A673 (cell line): ENCODE results near the gene SGSM1. TPM values are rescaled to one million over a fixed set of nuclear protein-coding genes. Genes with fewer than 3 reads are reported as not detected.
"Not testable (repeated sequence)": the region's sequence is repeated elsewhere in the genome, so short reads cannot be mapped to it uniquely, and the experiment has no call there.

Source experiments
- BruUV-seq: library from RNA; stranded (reverse); fragments of 400-500 nt; replicated peaks from 2 replicates; lab custom pipeline; 2021; lab: Mats Ljungman, UMichigan
- CTCF ChIA-PET: fragments of 300-600 bp; sonication (Branson Sonifier 250); formaldehyde crosslinking; loops from one replicate; lab custom pipeline; 2022; ENCODE audit warnings: antibody characterized with exemption; lab: Charles Lee
- POLR2A ChIA-PET: fragments of 300-600 bp; sonication (Branson Sonifier 250); formaldehyde crosslinking; loops from one replicate; lab custom pipeline; 2022; ENCODE audit warnings: antibody characterized with exemption; ENCODE audit not compliant: low non-redundant PET; lab: Charles Lee
- DNase-seq: peaks from one replicate; pipeline ENCODE4 v3.0.0-alpha.2; 2015; ENCODE audit warnings: low spot score
- H3K27ac ChIP-seq: fragments of 200-600 bp; sonication (generic); 2 replicates; pipeline ENCODE4 v1.5.1; 2016; ENCODE audit warnings: mixed run types, low read depth, mild to moderate bottlenecking, mixed read lengths, antibody characterized with exemption, low read length; ENCODE audit not compliant: poor library complexity, severe bottlenecking
- H3K27me3 ChIP-seq: fragments of 200-600 bp; sonication (generic); replicated peaks from 2 replicates; pipeline ENCODE4 v1.6.1; 2017; ENCODE audit warnings: mixed run types, low read depth, mild to moderate bottlenecking, mixed read lengths, antibody characterized with exemption, low read length; ENCODE audit not compliant: insufficient read depth, poor library complexity
- H3K36me3 ChIP-seq: fragments of 200-600 bp; sonication (generic); 2 replicates; pipeline ENCODE4 v1.6.1; 2016; ENCODE audit warnings: mixed run types, mild to moderate bottlenecking, mixed read lengths, antibody characterized with exemption, low read length; ENCODE audit not compliant: insufficient read depth, poor library complexity, severe bottlenecking
- H3K4me1 ChIP-seq: fragments of 200-600 bp; sonication (generic); 2 replicates; pipeline ENCODE4 v1.6.1; 2017; ENCODE audit warnings: mixed run types, mild to moderate bottlenecking, mixed read lengths, antibody characterized with exemption, low read length; ENCODE audit not compliant: insufficient read depth, poor library complexity, severe bottlenecking
- H3K4me3 ChIP-seq: fragments of 200-600 bp; sonication (generic); 2 replicates; pipeline ENCODE4 v1.5.1; 2016; ENCODE audit warnings: low read depth, mixed run types, mild to moderate bottlenecking, mixed read lengths, low read length; ENCODE audit not compliant: poor library complexity, severe bottlenecking
- H3K9me3 ChIP-seq: fragments of 200-600 bp; sonication (generic); 2 replicates; pipeline ENCODE4 v1.6.1; 2016; ENCODE audit warnings: mixed run types, low read depth, mild to moderate bottlenecking, mixed read lengths, antibody characterized with exemption, low read length; ENCODE audit not compliant: poor library complexity, severe bottlenecking
- EZH2 ChIP-seq: fragments of 200-600 bp; sonication (generic); IDR thresholded peaks from 2 replicates; pipeline ENCODE4 v1.6.1; 2017; ENCODE audit warnings: borderline replicate concordance, low read depth, mild to moderate bottlenecking, mixed read lengths, antibody characterized with exemption, low read length; ENCODE audit not compliant: poor library complexity, severe bottlenecking
- intact Hi-C: fragments of 100-400 bp; cut with micrococcal nuclease; formaldehyde crosslinking; loops from one replicate; pipeline ENCODE4 v1.10.0; 2022; ENCODE audit not compliant: unreplicated experiment
- total RNA-seq: library from RNA; stranded (reverse); gene quantifications from 2 replicates; pipeline ENCODE4 v1.2.3, GENCODE V29; 2021
- TF ChIP-seq, protein P1 (sequence below): fragments of 300-800, 200-600 bp; sonication (generic); conservative IDR thresholded peaks from 2 replicates; pipeline ENCODE4 v1.5.1; 2017; ENCODE audit warnings: low read depth, mild to moderate bottlenecking, antibody characterized with exemption, low read length, moderate library complexity, mixed read lengths

SGSM1 gene
- total RNA-seq, 1 experiment from 2014 or later = not detected

DNA sequence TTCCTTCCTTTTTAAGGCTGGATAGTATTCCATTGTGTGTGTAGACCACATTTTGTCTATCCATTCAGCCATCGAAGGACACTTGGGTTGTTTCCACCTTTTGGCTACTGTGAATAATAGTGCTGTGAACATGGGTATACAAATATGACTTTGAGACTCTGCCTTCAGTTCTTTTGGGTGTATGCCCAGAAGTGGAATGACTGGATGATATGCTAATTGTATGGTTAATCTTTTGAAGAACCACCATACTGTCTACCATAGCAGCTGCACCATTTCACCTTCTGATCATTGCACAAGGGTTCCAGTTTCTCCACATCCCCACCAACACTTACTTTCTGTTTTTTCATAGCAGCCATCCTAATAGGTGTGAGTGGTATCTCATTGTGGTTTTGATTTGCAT is 30.3 kb downstream of the SGSM1 start:
- no peak overlapping the region for H3K27ac ChIP-seq
- H3K4me1 ChIP-seq = no peaks in the 10 kb centered on the region
- H3K4me3 ChIP-seq = no peak overlapping the region
- no peak for DNase-seq
- H3K36me3 ChIP-seq = no peaks in the 10 kb centered on the region
- no peaks in the 10 kb centered on the region for H3K9me3 ChIP-seq
- H3K27me3 ChIP-seq = no peaks in the 10 kb centered on the region
- intact Hi-C loops = no loop called here
- CTCF ChIA-PET = no interaction called here
- BruUV-seq = no TSS peak
- TF ChIP-seq EZH2 = no peak
- TF ChIP-seq, protein P1, sequence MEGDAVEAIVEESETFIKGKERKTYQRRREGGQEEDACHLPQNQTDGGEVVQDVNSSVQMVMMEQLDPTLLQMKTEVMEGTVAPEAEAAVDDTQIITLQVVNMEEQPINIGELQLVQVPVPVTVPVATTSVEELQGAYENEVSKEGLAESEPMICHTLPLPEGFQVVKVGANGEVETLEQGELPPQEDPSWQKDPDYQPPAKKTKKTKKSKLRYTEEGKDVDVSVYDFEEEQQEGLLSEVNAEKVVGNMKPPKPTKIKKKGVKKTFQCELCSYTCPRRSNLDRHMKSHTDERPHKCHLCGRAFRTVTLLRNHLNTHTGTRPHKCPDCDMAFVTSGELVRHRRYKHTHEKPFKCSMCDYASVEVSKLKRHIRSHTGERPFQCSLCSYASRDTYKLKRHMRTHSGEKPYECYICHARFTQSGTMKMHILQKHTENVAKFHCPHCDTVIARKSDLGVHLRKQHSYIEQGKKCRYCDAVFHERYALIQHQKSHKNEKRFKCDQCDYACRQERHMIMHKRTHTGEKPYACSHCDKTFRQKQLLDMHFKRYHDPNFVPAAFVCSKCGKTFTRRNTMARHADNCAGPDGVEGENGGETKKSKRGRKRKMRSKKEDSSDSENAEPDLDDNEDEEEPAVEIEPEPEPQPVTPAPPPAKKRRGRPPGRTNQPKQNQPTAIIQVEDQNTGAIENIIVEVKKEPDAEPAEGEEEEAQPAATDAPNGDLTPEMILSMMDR = no peak
- POLR2A ChIA-PET = no interaction called here

DNA sequence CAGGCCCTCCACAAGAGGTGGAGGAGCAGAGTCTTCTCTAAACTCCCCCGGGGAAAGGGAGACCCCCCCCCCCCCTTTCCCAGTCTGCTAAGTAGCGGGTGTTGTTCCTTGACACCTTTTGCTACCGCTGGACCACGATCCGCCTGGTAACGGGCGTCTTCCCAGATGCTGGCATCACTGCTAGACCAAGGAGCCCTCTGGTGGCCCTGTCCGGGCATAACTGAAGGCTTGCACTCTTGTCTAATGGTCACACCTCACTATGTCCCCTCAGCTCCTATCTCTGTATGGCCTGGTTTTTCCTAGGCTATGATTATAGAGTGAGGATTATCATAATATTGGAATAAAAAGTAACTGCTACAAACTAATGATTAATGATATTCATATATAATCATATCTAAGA is 31.5 kb downstream of the SGSM1 start:
- BruUV-seq, H3K36me3 ChIP-seq, intact Hi-C loops, CTCF ChIA-PET, DNase-seq, H3K27me3 ChIP-seq, H3K27ac ChIP-seq, POLR2A ChIA-PET, H3K9me3 ChIP-seq, H3K4me1 ChIP-seq, H3K4me3 ChIP-seq: not testable (repeated sequence)

DNA sequence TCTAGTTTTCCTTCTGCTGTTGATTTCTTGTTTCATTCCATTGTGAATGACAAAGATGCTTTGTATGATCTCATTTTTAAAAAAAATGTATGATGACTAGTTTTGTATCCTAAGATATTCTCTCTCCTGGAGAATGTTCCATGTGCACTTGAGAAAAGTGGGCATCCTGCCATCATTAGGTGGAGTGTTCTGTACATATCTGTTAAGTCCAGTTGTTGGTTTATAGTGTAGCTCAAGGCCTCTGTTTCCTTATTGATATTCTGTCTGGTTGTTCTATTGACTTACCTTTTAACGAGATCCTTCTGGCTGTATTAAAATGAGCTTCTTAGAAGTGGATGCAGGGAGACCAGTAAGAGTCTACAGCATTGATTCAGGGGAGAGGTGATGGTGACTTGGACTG is 35.2 kb downstream of the SGSM1 start:
- Histone ChIP-seq H3K4me3 (no peak overlapping the region), H3K9me3 (no peaks in the 10 kb centered on the region), H3K27ac (no peak overlapping the region), H3K27me3 (no peaks in the 10 kb centered on the region), H3K4me1 (no peaks in the 10 kb centered on the region), H3K36me3 (no peaks in the 10 kb centered on the region)
- no peak for DNase-seq
- ChIA-PET CTCF (no interaction called here), POLR2A (no interaction called here)
- intact Hi-C loops = no loop called here
- TF ChIP-seq, protein P1 = no peak
- no TSS peak for BruUV-seq

DNA sequence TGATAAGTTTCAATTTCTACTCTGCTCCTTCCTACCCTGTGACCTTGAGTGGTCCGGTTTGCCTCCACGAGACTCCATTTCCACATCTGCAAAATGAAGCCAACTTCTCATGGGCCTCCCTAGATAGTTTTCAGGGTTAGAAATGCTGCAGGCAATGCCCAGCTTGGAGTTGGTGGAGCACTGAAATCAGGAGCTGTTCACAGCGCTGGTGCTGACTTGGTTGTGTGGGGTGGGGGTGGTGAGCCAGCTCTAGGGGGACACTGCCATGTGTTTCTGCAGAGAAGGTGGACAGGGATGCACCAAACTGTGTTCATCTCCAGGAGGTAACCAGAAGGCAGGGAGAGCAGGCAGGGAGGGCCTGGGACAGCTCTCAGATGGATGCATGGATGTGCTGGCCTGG is 37.0 kb downstream of the SGSM1 start:
- ChIA-PET POLR2A (no interaction called here), CTCF (no interaction called here)
- no peaks in the 10 kb centered on the region for H3K36me3 ChIP-seq
- intact Hi-C loops = no loop called here
- no peak for DNase-seq
- H3K4me3 ChIP-seq = no peak overlapping the region
- no TSS peak for BruUV-seq
- H3K4me1 ChIP-seq = no peaks in the 10 kb centered on the region
- H3K27ac ChIP-seq = no peak overlapping the region
- TF ChIP-seq, protein P1 = no peak
- no peak for TF ChIP-seq EZH2
- H3K27me3 ChIP-seq = no peaks in the 10 kb centered on the region
- no peaks in the 10 kb centered on the region for H3K9me3 ChIP-seq
